ENCODE measurements around the gene C7orf57.

GRCh38 chr7:48053736-48054135 is 18.4 kb downstream of the C7orf57 start:
- TF ChIP-seq CTCF (IDR thresholded peaks at IDR 0.05; ENCODE audit: extremely low read depth in 1 of 2, insufficient read depth in 1 of 2, low read depth in 1 of 2, low read length in 2 of 2) (no peak), POLR2A (IDR thresholded peaks at IDR 0.05; ENCODE audit: low read depth, low read length) (no peak)
